HL-60 (cell line): ENCODE results near the gene HYAL1.
A peak's percentile ranks its signal among the peaks of the same experiment; 100 is the strongest.

ENCODE experiments used
- DNase-seq, 2 experiments: peaks; one replicate each; pipeline ENCODE4 v3.0.0-alpha.2; 2010 to 2020; ENCODE audit warnings: low read depth in 1 of 2, low spot score in 1 of 2
- H3K27ac ChIP-seq: fragments of 250-450 bp; sonication (Bioruptor Pico); replicated peaks from 2 replicates; pipeline ENCODE4 v1.5.1; 2020; ENCODE audit warnings: mild to moderate bottlenecking, moderate library complexity
- H3K27me3 ChIP-seq: fragments of 250-450 bp; sonication (Bioruptor Pico); 2 replicates; pipeline ENCODE4 v1.5.1; 2021; ENCODE audit warnings: mild to moderate bottlenecking, moderate library complexity; ENCODE audit not compliant: insufficient read depth, poor library complexity, severe bottlenecking
- H3K4me3 ChIP-seq: replicated peaks from 2 replicates; pipeline ENCODE4 v1.5.1; 2011; ENCODE audit warnings: mild to moderate bottlenecking, control low read depth, low read length; ENCODE audit not compliant: insufficient read depth
- CTCF ChIP-seq: IDR thresholded peaks from one replicate; pipeline ENCODE4 v1.5.1; 2011; ENCODE audit warnings: low read length, control low read depth, inconsistent platforms; ENCODE audit not compliant: insufficient read depth
- GABPA ChIP-seq: IDR thresholded peaks from 2 replicates; pipeline ENCODE4 v1.6.1; 2012; ENCODE audit warnings: low read depth
- POLR2AphosphoS5 ChIP-seq: IDR thresholded peaks from 2 replicates; pipeline ENCODE4 v1.6.1; 2012; ENCODE audit warnings: low read depth
- REST ChIP-seq: IDR thresholded peaks from 2 replicates; pipeline ENCODE4 v1.6.1; 2012; ENCODE audit warnings: low read depth; ENCODE audit not compliant: insufficient replicate concordance
- SPI1 ChIP-seq: IDR thresholded peaks from 2 replicates; pipeline ENCODE4 v1.6.1; 2012; ENCODE audit warnings: low read depth, mild to moderate bottlenecking, borderline replicate concordance

Gene HYAL1

DNA sequence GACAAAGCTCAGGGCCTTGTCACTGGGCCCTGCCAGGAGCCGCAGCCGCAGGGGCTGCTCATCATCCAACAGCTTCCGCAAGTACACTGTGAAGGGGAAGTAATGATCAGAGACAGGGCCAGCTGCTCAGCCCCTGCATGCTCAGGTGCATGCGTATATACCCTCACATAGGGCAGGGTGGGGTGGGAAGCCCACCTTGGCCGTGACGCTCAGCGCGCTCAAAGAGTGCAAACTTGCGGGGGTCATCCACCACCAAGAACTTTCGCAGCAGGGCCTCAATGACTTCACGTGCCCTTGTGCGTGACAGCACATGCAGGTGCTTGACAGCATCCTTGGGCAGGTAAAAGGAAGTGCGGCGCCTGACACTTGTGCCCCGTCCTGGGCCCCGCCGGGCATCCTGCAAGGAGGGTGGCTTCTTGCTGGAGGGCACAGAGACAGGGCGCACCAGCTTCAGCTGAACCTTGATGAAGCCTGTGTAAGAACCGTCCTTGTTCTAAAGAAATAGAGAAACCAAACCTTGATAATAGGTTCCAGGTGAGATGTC is 28.1 kb upstream of the HYAL1 start:
- TF ChIP-seq GABPA = no peak
- no peak for TF ChIP-seq SPI1
- TF ChIP-seq POLR2AphosphoS5 = no peak
- no peak for TF ChIP-seq CTCF
- TF ChIP-seq REST = no peak
- no peaks in the 10 kb centered on the region for H3K27me3 ChIP-seq
- H3K27ac ChIP-seq = no peak overlapping the region

GRCh38 chr3:50330330-50330729 is 27.0 kb upstream of the HYAL1 start:
- Histone ChIP-seq H3K27ac (no peak overlapping the region), H3K4me3 (no peak overlapping the region), H3K27me3 (no peaks in the 10 kb centered on the region)
- DNase-seq = no peak
- TF ChIP-seq CTCF = no peak
- no peak for TF ChIP-seq SPI1
- TF ChIP-seq POLR2AphosphoS5 = no peak
- no peak for TF ChIP-seq REST
- no peak for TF ChIP-seq GABPA

More for the DNA sequence above, 28.1 kb upstream of the HYAL1 start:
- H3K4me3 ChIP-seq = no peak overlapping the region
- no peak for DNase-seq

- Histone ChIP-seq H3K27ac (peak within 1 kb of the TSS; percentile 75), H3K27me3 (no peaks in the 10 kb centered on the region), H3K4me3 (peak within 1 kb of the TSS; percentile 94)
- TF ChIP-seq REST = peak; percentile 47
- peak; percentile 89 for TF ChIP-seq SPI1
- TF ChIP-seq CTCF = no peak
- TF ChIP-seq GABPA = peak; percentile 88
- peak; percentile 55; the same call in 1 of the 2 replicates for TF ChIP-seq POLR2AphosphoS5
- DNase-seq = peak; percentile 97 to 98
Measured at GRCh38 chr3:50327943-50328691, 24.7 kb upstream of the HYAL1 start, which contains the start of gene TUSC2. Gene TUSC2 (minus strand): TSS chr3:50328223. CDS start chr3:50328099, 124 bp downstream.
